SU-DHL-6 (cell line): ENCODE results near the gene NACC2.

ENCODE experiments used
- H2AFZ ChIP-seq: fragments of 200-600 bp; sonication (generic); 2 replicates; pipeline ENCODE4 v1.6.1; 2014; ENCODE audit warnings: low read depth, mild to moderate bottlenecking, moderate library complexity, mixed read lengths, antibody characterized with exemption, low read length; ENCODE audit not compliant: severe bottlenecking
- H3F3A ChIP-seq: fragments of 200-600 bp; shearing (Covaris generic); 2 replicates; pipeline ENCODE4 v1.6.0; 2016; ENCODE audit warnings: antibody characterized with exemption, mild to moderate bottlenecking; ENCODE audit not compliant: insufficient read depth
- H3K27ac ChIP-seq: fragments of 200-600 bp; sonication (generic); 2 replicates; pipeline ENCODE4 v1.5.1; 2016; ENCODE audit warnings: low read depth, mild to moderate bottlenecking, low read length, moderate library complexity, mixed read lengths
- H3K27me3 ChIP-seq: fragments of 200-600 bp; sonication (generic), shearing (Covaris generic); 2 replicates; pipeline ENCODE4 v1.6.0; 2014; ENCODE audit warnings: mild to moderate bottlenecking, low read length
- H3K36me3 ChIP-seq: fragments of 200-600 bp; sonication (generic); 2 replicates; pipeline ENCODE4 v1.6.1; 2014; ENCODE audit warnings: mild to moderate bottlenecking, low read length, mixed read lengths
- H3K4me2 ChIP-seq: fragments of 300-600, 200-600 bp; shearing (Covaris generic), sonication (generic); 2 replicates; pipeline ENCODE4 v1.6.0; 2014; ENCODE audit warnings: low read length, low read depth, mild to moderate bottlenecking; ENCODE audit not compliant: poor library complexity, severe bottlenecking
- H3K4me3 ChIP-seq: fragments of 200-600 bp; sonication (generic); 2 replicates; pipeline ENCODE4 v1.5.1; 2014; ENCODE audit warnings: antibody characterized with exemption, low read length, mild to moderate bottlenecking, mixed read lengths; ENCODE audit not compliant: insufficient read depth, poor library complexity, severe bottlenecking
- H3K79me2 ChIP-seq: fragments of 200-600 bp; sonication (generic); 2 replicates; pipeline ENCODE4 v1.6.1; 2014; ENCODE audit warnings: mild to moderate bottlenecking, low read length, moderate library complexity; ENCODE audit not compliant: insufficient read depth
- H3K9ac ChIP-seq: fragments of 200-600 bp; sonication (generic); 2 replicates; pipeline ENCODE4 v1.7.0; 2014; ENCODE audit warnings: mild to moderate bottlenecking, low read length
- H3K9me2 ChIP-seq: fragments of 200-600 bp; sonication (generic); replicated peaks from 2 replicates; pipeline ENCODE4 v1.6.1; 2014; ENCODE audit warnings: low read length; ENCODE audit not compliant: insufficient read depth
- H3K9me3 ChIP-seq: fragments of 200-600 bp; sonication (generic); 2 replicates; pipeline ENCODE4 v1.6.1; 2014; ENCODE audit warnings: low read length, mixed read lengths; ENCODE audit not compliant: insufficient read depth
- H4K20me1 ChIP-seq: fragments of 200-600 bp; sonication (generic); 2 replicates; pipeline ENCODE4 v1.6.1; 2014; ENCODE audit warnings: low read depth, mild to moderate bottlenecking, antibody characterized with exemption, low read length, moderate library complexity, mixed read lengths
- CTCF ChIP-seq: fragments of 200-600 bp; sonication (generic); IDR thresholded peaks from one replicate; pipeline ENCODE4 v1.5.1; 2017; ENCODE audit warnings: antibody characterized with exemption, mild to moderate bottlenecking, low read length, moderate library complexity; ENCODE audit not compliant: insufficient read depth, poor library complexity, severe bottlenecking
- EZH2phosphoT487 ChIP-seq: fragments of 200-600 bp; sonication (generic), shearing (Covaris generic); conservative IDR thresholded peaks from 2 replicates; pipeline ENCODE4 v1.6.1; 2018; ENCODE audit warnings: mild to moderate bottlenecking, antibody characterized with exemption, low read length, moderate library complexity, mixed read lengths

The NACC2 gene

GRCh38 chr9:136093995-136094881 is 851 bp downstream of the NACC2 start:
- no peaks in the 10 kb centered on the region for H4K20me1 ChIP-seq
- no peak overlapping the region for H2AFZ ChIP-seq
- H3F3A ChIP-seq, result peaks cover 3% of the 10 kb centered on the region; the same call in 1 of the 2 replicates
- no peak overlapping the region for H3K27ac ChIP-seq
- H3K79me2 ChIP-seq, result no peaks in the 10 kb centered on the region
- no peaks in the 10 kb centered on the region for H3K9me3 ChIP-seq
- H3K4me2 ChIP-seq, result no peak overlapping the region
- no peaks in the 10 kb centered on the region for H3K36me3 ChIP-seq
- H3K9ac ChIP-seq, result no peak overlapping the region
- TF ChIP-seq CTCF (no peak), EZH2phosphoT487 (no peak)
- no peaks in the 10 kb centered on the region for H3K27me3 ChIP-seq
- no peaks in the 10 kb centered on the region for H3K9me2 ChIP-seq
- H3K4me3 ChIP-seq, result no peak overlapping the region

GRCh38 chr9:136093346-136093986 is 1.6 kb downstream of the NACC2 start:
- H3K27ac ChIP-seq, result no peak overlapping the region
- no peaks in the 10 kb centered on the region for H4K20me1 ChIP-seq
- peaks cover 3% of the 10 kb centered on the region; the same call in 1 of the 2 replicates for H3F3A ChIP-seq
- no peak overlapping the region for H3K9ac ChIP-seq
- H2AFZ ChIP-seq, result no peak overlapping the region
- H3K9me2 ChIP-seq, result no peaks in the 10 kb centered on the region
- H3K79me2 ChIP-seq, result no peaks in the 10 kb centered on the region
- H3K27me3 ChIP-seq, result no peaks in the 10 kb centered on the region
- no peak overlapping the region for H3K4me3 ChIP-seq
- H3K36me3 ChIP-seq, result no peaks in the 10 kb centered on the region
- H3K4me2 ChIP-seq, result no peak overlapping the region
- TF ChIP-seq CTCF, result no peak
- TF ChIP-seq EZH2phosphoT487, result no peak
- no peaks in the 10 kb centered on the region for H3K9me3 ChIP-seq

GRCh38 chr9:136092741-136093140 is 2.3 kb downstream of the NACC2 start:
- Histone ChIP-seq H3K9ac (no peak overlapping the region), H3K27me3 (no peaks in the 10 kb centered on the region), H3K36me3 (no peaks in the 10 kb centered on the region), H3F3A (peaks cover 3% of the 10 kb centered on the region; the same call in 1 of the 2 replicates), H2AFZ (no peak overlapping the region), H3K9me3 (no peaks in the 10 kb centered on the region), H3K27ac (no peak overlapping the region), H4K20me1 (no peaks in the 10 kb centered on the region), H3K9me2 (no peaks in the 10 kb centered on the region), H3K79me2 (no peaks in the 10 kb centered on the region), H3K4me2 (no peak overlapping the region), H3K4me3 (no peak overlapping the region)
- TF ChIP-seq EZH2phosphoT487, result no peak
- TF ChIP-seq CTCF, result no peak
